Stimulated activated CD4-positive, alpha-beta T cell treated with anti-CD3 and anti-CD28 coated beads, TNF-alpha, amount 100 ng/mL, for 1 hour (primary cell): Measurements from ENCODE around the gene PIGM.

Source experiments
- DNase-seq, 3 donors: peaks; one replicate each; pipeline ENCODE4 v3.0.0-alpha.2; 2020; ENCODE audit warnings: low read depth in 3 of 3, low spot score in 1 of 3

The PIGM gene

GRCh38 chr1:159990005-159990404, 41.8 kb downstream of the PIGM start:
- DNase-seq = no peak

DNA sequence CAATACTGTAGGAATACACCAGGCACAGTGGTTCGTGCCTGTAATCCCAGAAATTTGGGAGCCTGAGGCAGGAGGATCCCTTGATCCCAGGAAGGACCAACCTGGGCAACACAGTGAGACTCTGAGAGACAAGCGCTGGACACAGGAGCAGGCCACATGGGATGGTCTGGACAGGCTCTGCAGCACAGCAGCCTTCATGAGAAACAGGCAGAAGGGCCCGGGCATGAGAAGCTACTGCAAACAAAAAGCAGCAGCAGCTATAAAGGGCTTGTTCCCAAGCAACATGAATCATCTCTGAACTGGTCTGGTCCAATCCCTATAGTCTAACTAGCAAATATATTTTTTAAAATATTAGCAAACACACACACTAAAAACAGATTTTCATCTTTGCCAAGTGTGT, 42.2 kb downstream of the PIGM start:
- DNase-seq = no peak

DNA sequence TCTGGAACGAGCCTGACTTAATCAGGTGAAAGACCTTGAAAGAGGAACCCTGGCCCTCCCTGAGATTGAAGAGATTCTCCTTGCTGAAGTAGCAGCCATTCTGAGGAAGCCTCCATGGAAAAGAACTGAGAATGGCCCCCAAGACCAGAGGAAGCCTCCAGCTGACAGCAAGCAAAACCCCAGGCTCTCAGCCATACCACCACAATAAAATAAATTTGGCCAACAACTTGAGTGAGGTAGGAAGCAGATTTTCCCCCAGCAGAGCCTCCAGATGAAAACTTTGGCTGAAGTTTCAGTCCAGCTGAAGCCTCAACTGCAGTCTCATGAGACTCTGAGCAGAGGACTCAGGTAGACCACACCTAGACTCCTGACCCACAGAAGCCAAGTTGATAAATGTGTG, 43.8 kb downstream of the PIGM start:
- DNase-seq = no peak

DNA sequence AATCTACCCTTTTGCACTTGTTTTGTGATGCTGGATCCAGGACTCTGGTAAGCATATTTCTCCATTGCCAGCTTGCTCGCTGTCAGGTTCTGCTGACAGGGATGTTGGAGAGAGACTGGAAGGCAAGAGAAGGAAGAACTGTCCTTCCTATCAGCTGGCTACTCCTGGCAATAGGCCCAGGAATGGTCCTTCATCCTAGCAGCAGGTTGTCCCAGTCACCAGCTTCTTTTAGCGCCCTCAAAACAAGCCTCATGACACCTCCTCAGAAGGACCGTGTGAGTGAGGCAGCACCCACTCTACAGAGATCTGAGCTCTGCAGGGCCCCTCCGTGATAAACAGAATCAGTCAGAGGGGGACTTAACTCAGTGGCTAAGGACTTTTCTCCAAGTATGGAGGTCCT, 44.6 kb downstream of the PIGM start:
- DNase-seq = no peak

DNA sequence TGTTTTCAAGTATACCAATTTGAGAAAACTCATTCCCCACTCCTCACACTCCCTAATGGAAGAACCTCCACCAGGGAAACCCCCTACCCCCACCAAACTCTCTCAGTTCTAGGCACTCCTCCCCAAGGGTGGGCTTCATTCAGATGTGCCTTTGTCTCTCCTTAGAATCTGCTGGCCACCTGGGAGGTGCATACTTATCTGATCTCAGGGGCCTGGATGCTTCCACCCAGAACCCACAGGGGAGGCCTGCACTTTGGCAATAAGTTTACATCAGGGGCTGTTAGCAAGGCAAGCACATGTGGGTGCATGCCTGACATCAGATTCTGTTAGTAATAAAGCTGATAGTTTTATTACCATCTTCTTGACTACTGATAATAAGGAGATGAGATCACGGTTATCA, 45.3 kb downstream of the PIGM start:
- no peak for DNase-seq

DNA sequence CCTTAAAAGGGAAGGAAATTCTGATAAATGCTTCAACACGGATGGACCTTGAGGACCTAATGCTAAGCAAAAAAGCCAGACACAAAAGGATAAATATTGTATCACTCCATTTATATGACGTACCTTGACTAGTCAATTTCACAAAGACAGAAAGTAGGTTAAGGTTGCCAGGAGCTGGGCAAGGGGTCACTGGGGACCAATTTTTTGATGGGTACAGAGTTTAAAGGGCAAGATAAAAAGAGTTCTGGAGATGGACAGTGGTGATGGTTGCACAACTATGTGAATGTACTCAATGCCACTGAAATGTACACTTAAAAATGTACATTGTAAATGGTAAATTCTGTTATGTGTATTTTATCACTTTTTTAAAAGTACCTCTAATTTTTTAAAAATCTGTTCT, 45.7 kb downstream of the PIGM start:
- DNase-seq = no peak

DNA sequence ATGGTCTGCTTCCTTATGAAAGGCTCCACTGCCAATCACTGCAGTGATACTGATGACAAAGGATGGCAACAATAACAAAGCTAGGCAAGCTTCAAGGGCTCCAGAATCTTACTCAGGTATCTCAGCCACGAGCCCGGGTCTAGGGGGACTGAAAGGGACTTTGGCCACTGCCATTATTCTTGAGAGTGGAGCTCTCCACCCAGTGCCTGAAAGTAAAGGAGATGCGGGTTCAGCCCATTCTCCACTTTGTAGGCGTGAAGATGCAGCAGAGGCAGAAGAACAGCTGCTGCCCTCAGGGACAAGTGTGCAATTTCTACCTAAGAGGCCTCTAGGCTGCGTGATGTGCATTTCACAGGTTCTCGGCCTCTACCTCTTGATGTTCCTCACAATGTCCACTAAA, 46.3 kb downstream of the PIGM start:
- no peak for DNase-seq

GRCh38 chr1:159983681-159984080, 48.1 kb downstream of the PIGM start:
- no peak for DNase-seq

GRCh38 chr1:159982280-159982679, 49.5 kb downstream of the PIGM start:
- DNase-seq = no peak

GRCh38 chr1:159981351-159982055, 50.3 kb downstream of the PIGM start:
- no peak for DNase-seq

GRCh38 chr1:159980786-159981185, 51.0 kb downstream of the PIGM start:
- no peak for DNase-seq

GRCh38 chr1:159980076-159980475, 51.7 kb downstream of the PIGM start:
- DNase-seq = no peak

DNA sequence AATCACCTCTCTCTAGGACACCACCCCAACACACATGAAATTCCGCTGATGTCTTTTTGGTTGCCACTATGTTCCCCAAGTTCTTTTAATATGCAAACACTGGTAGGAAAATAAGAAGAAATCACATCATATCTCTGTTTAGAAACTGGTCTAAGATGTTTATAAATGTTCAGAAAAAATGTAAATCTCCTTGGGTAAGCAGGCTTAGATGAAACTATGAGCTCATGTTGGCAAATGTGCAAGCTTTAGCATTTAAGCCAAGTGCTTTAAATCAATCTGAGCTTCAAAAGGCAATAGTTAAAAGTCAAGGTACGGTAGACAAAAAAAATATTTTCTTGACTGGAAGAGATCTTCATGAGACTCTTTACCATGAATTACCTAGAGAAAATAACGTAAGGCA, 52.5 kb downstream of the PIGM start:
- DNase-seq = no peak

- no peak for DNase-seq
These were observed 53.7 kb downstream of the PIGM start for GRCh38 chr1:159978107-159978398.

- DNase-seq = no peak
These were observed 54.3 kb downstream of the PIGM start for GRCh38 chr1:159977364-159978106.
